ENCODE measurements around the gene CSF1R.

CSF1R gene

DNA sequence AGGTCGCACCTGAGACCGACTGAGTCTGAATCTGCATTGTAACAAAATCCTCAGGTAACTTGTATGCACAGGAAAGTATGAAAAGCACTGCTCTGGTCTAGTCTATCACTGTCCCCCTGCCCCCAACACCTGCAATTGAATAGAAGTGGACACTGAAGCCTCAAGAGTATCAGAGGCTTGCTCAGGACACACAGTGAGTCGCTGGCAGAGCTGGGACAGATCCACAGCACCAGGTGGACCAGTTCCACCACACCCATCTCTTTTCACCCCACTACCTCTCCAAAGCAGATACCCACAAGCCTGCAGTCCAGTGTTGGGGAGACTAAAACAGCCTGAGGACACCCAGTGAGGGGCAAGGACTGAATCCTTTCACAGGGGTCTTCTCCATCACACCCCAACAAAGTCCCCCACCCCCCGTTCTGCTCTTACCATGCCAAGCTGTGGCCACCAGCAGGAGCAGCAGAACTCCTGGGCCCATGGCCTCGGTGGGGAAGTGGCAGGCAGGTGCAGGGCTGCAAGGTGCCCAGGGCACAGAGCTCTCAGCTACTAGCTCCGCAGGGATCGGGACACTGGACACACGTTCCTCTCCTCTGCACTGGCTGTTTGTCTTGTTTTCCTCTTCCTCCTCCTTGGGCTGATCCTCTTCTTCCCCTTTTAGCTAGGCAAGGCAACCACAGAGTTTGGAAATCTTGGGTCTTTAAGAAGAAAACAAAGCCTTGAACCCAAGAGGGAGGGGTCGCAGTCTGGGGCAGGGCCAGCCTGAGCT, at the start of gene CSF1R:
CSF1R (minus strand) TSS at position 605 of the 766 bp plus-strand sequence; CDS start at position 478, 127 bp downstream.
- no peak for DNase-seq

DNA sequence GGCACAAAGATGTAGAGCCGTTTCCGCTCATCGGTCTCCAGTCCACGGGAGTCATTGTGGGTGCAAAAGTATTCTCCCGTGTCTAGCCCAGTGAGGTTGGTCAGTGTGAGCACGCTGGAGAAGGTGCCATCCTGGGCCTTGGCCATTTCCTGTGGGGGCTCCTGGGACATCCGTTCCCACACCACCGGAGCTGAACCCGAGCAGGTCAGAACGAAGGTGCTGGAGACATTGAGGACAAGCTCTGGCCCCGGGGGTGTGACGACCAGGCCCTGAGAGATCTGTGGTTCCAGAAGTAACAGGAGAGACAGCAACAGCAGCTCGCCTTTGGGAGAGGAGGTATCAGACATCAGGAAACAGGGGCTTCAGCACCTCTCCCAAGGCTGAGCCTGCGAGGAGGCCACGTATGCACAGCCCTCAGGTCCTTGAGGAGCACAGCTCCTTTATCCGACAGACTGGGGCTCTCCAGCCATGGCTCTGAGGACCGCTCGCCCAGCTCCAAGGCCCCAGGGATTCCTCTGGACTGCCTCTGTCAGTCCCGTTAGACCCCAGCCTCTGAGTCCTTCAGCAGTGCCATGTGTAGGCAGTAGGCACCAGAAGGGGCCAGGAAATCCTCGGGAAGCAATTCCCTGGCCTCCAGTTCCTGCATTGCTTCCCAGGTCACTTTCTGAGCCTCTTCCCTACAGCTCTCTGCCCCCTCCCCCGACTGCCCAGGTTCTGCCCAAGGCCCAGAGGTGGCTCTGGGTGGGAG, 49.4 kb upstream of the CSF1R start:
- no peak for DNase-seq

- no peak for DNase-seq
Observed at GRCh38 chr5:150134198-150134588, 47.8 kb upstream of the CSF1R start.

- no peak for DNase-seq
Observed at GRCh38 chr5:150133581-150134197, 47.3 kb upstream of the CSF1R start.

DNA sequence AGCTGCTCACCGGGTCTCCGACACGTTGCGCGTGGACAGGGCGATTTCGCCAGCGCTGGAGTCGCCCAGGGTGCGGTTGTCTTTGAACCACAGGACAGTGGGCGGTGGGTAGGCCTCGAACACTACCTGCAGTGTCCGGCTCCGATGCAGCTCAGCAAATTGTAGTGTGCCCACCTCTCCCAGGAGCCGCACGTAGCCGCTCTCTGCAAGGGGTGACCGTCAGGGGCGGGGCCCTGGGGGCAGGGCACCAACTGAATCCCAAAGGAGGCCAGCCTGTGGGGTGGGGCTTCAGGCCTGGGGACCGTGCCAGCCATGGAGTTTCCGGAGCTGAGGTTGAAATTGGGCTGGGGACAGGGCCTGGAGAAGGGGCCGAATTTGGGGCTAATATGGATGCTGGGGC, 46.4 kb upstream of the CSF1R start:
- no peak for DNase-seq

DNA sequence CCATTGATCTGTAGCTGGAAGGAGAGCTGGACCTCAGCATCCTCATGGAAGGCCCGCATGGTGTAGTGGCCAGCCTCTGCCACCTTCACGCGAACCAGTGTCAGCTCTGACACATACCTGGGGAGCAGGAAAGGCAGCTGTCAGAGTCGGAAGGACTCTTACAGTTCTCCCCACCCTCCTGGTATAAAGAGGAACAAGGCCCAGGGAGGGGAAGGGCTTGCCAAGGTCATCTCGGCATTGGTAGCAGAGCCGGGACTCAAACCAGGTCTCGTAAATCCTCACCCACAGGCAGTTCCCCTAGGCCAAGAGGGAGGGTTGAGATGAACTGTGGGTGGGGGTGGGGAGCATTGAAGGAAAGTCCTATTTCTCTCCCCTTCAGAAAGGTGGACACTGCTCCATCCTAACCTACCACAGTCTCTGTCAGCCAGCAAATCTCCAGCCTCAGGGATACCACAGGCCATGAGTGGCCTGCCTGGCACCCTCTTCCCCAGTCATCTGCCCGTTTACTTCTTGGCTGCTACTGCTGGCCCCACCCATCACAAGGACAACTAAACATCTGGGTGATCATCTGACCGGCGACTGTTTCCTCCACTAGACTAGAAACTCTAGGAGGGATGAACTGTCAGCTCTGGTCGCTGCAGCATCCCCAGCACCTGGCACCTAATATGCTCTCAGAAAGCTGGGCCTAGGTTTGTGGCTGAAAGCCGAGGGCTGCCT, 45.8 kb upstream of the CSF1R start:
- DNase-seq: no peak

- no peak for DNase-seq
Observed at GRCh38 chr5:150131461-150131860, 45.1 kb upstream of the CSF1R start.

DNA sequence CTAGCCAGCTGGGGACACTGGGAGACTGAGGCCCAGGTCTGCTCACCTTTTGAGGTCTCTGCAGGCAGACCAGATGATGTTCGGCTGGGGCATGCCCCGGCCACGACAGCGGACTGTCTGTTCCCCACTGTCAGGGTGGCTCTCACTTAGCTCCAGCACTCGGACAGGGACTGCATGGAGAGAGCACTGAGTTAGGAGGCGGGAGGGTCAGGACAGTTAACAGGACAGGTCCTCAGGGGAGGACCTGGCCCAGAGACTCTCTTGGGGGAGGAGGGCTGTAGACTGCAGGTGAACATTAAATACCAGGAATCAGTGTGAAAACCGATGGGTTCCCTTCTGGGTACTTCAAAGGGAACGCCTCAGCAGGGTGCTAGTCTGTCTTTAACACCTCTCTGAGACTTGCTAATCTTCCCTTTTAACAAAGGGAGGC, 44.2 kb upstream of the CSF1R start:
- no peak for DNase-seq

DNA sequence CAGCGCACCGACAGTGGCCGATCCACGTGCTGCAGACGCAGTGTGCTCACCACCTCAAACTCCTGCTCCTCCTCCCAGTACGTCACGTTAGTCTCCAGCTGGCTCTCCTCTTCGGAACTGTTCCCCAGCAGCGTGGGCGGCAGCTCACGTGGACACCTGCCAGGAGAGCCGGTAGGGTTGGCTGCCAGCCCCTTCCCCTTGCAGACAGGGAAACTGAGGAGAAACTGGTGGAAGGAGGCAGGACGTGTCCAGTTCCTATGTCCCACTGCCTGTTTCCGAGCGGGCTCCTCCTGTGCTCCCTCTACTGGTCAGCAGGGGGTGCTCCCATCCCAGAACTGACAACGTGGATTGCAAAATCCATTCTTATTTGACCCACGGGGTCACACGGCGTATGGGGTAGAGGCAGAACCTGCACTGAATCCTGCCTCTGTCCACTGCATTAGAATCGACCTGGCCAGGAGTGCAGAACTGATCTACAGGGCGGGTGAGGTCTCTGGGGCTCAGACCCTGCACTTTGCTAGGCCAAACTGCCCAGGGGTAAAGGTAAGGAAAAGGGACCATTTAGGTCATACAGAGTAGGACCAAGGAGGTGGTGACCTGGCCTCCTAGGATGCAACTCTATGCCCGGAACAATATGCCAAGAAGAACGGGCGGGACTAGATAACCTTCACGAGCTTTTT, 43.6 kb upstream of the CSF1R start:
- DNase-seq: no peak

GRCh38 chr5:150129454-150129812, 43.1 kb upstream of the CSF1R start:
- DNase-seq: no peak

DNA sequence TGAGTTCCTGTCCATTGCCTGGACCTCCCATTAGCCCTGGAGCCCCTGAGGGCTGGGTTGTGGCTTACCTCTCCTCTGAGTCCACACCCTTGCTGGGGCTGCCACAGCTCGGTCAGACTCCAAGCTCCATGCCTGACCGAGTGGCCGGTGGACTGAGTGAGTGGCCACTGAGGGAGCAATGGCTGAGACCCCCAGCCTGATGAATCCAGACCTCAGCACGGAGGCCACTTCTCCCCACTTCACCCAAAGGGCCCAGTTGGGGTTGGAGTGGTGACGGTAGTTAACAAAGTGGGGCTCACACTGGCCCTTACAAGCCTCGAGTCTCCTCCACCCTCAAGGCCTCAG, 40.5 kb upstream of the CSF1R start:
- DNase-seq: no peak

GRCh38 chr5:150126199-150126920, 40.0 kb upstream of the CSF1R start:
- DNase-seq: no peak

DNA sequence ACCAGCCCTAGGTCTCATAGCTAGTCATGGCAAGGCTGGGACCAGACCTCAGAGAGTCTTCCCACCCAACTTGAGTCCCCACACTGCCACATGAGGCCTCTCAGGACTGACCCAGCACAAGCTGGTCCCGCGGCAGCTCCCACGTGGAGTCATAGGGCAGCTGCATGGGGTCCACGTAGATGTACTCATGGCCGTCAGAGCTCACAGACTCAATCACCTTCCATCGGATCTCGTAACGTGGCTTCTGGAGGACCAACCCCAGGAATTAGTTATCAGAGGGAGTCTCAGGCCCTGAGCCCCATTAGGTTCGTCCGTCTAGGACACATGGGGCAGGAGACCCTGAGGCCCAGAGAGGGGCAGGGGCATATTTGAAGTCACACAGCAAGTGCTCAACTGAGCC, 39.0 kb upstream of the CSF1R start:
- no peak for DNase-seq

DNA sequence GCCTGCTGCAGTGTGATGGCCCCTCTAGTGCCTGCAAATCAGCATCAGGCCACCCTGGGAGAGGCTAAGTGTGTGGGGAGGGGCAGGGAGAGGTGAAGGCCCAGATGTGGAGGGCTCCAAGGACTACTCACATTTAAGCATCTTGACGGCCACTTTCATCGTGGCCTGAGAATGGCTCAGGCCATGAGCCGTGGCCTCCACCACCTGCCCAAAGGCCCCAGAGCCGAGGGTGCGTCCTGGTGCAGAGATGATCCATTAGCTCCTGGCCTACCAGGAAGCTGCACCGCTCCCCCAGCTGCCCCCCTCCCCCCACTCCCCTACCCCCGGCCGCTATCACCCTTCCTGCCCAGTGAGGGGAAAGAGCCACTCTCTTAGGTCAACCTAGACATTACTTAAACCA, 38.2 kb upstream of the CSF1R start:
- DNase-seq: no peak

- no peak for DNase-seq
Observed at GRCh38 chr5:150124111-150124557, 37.8 kb upstream of the CSF1R start.

DNA sequence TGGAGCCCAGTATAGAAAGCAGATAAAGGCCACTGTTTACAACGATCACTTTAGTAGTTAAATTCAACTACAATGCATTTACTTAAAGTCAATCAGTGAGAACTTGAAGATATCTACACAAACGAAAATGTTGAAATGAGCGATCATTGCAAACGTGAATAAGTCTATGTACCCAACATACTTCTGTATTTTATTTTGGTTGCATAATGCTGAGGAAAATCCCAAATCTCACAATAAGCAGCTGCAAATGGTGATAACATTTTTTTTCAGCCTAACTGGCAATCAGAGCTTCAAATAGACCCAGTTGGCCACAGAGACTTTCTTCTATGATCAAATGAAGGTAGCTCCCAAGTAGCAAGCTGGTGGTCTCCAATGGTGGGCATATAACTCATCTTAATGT, 37.2 kb upstream of the CSF1R start:
- no peak for DNase-seq

DNA sequence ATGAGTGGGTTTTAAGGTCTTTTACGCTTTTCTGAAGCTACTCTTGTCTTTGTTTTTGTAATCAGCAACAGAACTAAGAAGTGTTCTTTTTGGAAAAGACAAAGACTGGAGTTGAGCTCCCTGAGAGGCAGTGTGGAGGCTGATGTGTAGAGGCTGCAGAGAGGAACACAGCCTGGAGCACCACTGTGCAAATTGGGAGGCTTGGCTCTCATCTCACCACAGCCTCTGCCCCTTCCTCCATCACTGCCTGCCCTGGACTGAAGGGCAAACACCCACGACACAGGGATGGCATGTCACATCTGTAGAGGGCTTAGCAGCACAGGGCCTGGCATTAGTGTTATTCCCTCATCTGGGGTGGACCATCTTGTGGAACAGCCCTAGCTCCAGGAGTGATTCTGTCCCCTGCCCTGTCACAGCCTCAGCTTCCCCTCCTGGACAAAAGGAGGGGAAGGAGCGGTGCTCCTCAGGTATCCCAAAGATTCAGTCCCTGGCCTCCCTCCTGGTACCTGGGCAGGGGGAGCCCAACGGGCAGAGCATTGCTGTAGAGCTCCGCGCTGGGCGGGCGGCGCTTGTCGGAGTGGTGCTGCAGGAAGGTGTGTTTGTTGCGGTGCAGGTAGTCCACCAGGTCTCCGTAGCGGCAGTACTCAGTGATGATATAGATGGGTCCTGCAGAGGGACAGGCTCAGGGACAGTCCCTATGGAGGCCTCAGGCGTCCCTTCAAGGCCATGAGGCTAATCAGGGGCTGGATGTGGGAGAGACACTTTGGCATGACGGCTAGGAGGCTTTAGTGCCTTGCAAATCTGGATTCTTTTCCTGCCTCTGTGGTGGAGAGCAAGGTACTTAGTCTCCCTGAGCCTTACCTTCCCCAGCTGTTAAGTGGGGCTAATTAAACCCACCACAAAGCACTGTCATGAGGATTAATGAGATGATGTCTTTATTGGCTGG, 36.5 kb upstream of the CSF1R start:
- DNase-seq: no peak

- no peak for DNase-seq
Observed at GRCh38 chr5:150122158-150122510, 35.8 kb upstream of the CSF1R start.

DNA sequence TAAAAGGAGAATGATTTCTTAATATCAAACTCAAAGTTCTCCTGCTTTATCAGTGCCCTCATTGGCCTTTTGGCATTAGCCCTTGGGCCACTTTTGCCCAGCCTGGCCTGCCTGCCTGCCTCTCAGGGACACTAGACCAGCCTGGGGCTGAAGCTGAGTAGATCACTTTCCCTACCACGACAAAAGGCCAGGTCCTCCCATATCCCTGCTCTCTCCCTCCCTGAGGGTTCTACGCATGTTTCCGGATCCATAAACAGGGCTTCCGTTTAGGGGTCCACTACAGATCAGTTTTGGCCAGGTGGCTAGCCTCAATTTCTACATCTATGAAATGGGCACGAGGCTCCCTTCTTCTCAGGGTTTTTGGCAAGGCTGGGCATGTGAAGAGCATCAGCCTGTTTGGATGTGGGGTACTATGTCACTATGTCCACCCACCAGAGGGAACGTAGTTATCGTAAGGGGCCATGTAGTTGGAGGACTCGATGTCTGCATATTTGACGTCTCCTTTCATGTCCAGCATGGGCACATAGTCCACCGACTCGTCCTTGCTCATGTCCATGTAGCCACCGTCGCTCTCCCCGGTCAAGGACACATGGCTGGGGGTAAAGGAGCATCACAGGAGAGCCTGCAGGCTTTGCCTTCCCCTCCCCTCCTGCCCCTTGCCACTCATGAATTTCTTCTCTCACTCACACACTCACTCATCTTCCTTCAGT, 35.2 kb upstream of the CSF1R start:
- DNase-seq: no peak

Measured in NCI-H1048 (cell line).